Dermis microvascular lymphatic vessel endothelial cell (primary cell): ENCODE results near the gene TYMP. TPM values are rescaled to one million over a fixed set of nuclear protein-coding genes. Genes with fewer than 3 reads are reported as not detected.

Source experiments
- DNase-seq, 2 donors: peaks; one replicate each; pipeline versions ENCODE4 v3.0.0 to v3.0.0-alpha.2; 2010; ENCODE audit warnings: low read depth in 2 of 2
- total RNA-seq: library from RNA; depleted of rRNA; stranded (reverse); fragments of >200 nt; gene quantifications from 2 replicates; pipeline ENCODE4 v1.2.1, GENCODE V29; 2014

The TYMP gene
- total RNA-seq, 1 donor from 2014 or later: 11.9 TPM

GRCh38 chr22:50563413-50564160 lies 33.8 kb upstream of the TYMP start:
- no peak for DNase-seq

DNA sequence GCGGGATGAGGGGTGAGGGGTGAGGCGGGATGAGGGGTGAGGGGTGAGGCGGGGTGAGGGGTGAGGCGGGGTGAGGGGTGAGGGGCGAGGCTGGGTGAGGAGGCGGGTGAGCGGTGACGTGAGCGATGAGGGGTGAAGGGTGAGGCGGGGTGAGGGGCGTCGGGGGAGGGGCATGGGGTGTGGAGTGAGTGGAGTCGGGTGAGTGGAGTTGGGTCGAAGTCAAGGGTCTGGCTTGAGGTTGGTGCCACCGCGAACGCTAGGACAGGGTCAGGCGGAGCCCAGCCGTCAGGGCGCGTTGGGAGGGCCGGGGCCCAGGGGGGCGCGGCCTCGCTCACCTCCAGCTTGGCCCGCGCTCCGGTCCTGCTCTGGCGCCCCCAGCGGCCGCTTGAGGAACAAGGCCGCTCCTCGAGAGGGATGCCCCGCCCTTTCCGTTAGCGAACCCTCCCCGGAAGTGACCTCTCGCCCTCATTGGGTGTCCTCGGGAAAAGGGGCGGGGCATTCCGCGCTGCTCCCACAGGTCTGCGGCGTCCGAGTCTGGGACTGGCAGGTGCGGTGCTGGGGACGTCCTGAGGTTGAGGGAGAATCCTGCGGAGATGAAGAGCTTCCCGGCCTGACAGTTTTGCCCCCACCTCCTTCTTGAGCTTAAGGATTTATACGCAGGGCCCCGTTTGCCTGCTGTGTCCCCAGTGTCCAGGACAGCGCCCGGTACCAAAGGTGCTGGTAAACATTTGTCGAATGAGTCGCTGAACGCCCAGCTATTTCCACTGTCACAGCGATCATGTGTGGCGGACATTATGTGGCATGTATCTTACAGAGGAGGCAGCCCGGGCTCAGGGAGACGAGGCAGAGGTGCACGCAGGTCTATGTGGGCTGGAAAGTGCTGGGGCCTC lies 33.0 kb upstream of the TYMP start, which contains the start of gene SYCE3:
Gene SYCE3, minus strand, starts transcription at position 397 of the 890 bp plus-strand sequence. CDS start 6,514 bp downstream, outside the sequence.
- peak; percentile 50 to 75 for DNase-seq

- DNase-seq: no peak
Measured at GRCh38 chr22:50561401-50562358, 31.9 kb upstream of the TYMP start.

DNA sequence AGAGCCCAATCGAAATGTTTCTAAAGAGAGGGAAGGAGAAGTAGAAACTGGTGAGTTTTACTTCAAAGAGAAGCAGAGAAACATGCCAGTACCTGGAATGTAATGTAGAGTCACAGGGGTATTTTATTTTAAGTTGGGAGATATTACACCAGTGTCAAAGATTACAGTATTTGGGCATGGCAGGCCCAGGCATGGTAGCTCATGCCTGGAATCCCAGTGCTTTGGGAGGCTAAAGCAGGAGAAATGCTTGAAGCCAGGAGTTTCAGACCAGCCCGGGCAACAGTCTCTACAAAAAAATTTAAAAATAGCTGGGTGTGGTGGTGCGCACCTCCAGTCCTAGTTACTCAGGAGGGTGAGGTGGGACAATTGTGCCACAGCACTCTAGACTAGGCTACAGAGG lies 30.2 kb upstream of the TYMP start:
- DNase-seq: no peak

- DNase-seq: no peak
Measured at GRCh38 chr22:50556703-50557102, 26.9 kb upstream of the TYMP start.

DNA sequence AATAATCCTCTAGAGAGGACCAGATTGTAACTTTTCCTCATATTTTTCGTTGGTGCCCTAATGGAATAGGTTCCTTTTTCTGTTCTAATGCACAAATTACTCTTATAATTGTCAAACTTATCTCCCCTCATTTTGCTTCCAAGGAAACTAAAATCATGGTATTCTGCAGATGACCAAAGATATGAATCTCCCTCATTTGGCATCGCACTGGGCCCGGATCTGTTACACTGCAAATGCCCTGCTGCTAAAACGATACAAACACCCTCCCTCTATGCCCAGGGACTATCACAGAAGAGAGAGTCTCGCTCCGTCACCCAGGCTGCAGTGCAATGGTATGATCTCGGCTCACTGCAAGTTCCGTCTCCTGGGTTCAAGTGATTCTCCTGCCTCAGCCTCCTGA lies 23.5 kb upstream of the TYMP start:
- no peak for DNase-seq

DNA sequence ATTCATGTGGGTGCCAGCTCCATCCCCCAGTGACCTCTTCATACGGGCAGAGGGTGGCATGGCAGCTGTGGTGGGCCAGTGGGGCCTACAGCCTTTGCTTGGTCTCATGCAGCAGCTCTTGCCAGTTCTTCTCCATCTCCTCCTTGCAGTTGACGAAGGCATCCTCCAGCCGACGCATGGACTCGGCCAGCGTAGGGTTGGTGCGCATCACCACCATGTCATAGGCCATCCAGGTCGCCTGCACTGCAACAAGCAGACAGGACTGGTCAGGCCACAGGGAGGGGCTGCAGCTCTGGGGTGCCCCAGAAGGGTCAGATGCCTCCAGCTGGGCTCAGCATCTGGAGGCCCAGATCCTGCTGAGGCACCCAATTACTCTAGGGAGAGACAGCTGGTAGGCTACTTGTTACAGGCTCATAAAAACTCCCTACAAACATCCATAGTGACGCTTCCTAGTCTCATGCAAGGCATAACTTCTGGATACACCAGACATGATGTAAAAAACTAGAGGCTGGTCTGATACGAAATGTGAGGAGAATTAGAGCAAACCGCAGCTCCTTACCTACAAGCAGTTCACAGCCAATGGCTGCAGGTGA lies 21.4 kb upstream of the TYMP start:
- no peak for DNase-seq

DNA sequence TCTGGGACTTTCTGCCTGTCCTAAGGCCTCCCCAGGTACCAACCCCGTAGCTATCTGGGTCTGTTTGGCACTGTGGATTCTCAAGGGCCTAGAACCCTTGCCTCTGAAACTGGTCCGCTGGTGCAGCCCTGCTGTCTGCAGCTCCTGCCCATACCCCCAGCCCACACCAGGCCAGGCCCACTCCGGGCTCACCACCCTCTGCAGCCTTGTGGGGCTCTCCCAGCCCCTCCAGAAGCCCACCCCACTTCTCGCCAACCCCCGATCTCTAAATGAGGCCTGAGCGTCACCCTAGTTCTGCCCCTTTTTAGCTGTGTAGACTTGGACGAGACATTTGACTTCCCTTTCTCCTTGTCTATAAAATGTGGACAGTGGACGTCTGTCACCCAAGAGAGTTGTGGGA lies 20.6 kb upstream of the TYMP start:
- DNase-seq: no peak

GRCh38 chr22:50548921-50549790 lies 19.3 kb upstream of the TYMP start:
- no peak for DNase-seq

GRCh38 chr22:50548040-50548920 lies 18.5 kb upstream of the TYMP start:
- no peak for DNase-seq

DNA sequence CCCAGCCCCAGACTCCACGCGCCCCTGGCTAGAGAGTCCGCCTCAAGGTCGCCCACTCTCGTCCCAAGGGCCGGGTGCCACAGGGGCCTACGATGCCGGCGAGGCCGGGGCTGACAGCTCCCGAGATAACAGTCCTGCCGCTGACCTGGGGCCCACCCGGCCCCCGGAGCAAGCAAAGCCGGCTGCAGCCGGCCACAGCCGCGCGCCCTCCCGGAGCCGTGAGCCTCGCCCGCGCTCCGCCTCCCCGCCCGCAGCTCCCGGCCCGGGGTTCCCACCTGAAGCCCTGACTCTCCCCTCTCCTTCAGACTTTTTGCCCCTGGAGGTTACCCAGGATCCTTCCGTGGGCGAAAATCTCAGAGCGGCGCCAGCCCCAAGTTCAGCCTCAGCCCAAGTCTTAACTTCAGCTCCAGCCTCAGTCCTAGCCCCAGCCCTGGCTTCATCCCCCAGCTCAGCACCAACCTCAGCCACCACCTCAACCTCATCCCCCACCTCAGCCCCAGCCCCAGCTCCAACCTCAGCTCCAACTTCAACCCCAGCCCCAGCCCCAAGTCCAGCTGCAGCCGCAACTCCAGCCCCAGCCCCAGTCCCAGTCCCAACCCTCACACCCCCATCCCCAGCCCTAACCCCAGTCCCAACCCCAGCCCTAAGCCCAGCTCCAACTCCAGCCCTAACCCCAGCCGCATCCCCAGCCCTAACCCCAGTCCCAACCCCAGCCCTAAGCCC lies 17.6 kb upstream of the TYMP start:
- DNase-seq: no peak

- no peak for DNase-seq
Measured at GRCh38 chr22:50546326-50547262, 16.8 kb upstream of the TYMP start.

DNA sequence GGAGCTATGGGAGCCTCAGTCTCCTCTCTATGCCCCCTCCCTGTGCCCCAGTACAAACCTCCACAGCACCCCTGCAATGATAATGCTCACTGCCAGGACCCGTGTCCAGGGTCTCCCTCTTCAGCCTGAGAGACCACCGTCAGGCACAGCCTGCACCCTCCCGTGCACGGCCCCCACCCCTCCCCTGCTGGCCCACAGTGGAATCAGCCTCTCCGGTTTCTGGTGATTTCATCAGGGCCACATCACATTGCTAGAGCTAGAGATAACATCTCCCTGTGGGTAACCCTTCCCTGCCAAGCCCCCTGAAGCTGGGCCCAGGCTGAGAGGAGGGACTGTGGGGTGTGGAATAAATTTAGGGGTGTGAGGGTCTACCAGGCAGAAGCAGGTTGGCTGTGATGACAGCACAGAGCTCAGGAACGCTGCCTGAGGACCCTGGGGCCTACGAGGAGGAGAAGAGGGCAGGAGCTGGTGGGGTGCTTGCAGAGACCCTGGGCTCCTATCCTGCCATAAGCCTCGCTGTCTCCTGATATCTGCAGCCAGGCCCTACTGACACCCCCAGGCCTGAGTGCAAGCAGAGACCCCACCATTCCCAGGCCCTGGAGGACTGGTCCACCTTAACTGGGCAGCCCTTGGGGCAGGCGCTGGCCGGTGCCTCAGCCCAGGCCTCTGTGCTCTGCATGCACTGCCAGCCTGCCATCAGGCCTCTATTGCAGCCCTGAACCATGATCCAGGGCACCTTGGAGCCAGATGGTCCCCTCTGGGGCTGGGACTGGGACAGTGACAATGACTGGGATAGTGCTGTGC lies 15.9 kb upstream of the TYMP start, which contains the start of gene KLHDC7B:
Gene KLHDC7B, plus strand, starts transcription at position 378 of the 804 bp plus-strand sequence. Its CDS starts 345 bp downstream, at position 723.
- no peak for DNase-seq

DNA sequence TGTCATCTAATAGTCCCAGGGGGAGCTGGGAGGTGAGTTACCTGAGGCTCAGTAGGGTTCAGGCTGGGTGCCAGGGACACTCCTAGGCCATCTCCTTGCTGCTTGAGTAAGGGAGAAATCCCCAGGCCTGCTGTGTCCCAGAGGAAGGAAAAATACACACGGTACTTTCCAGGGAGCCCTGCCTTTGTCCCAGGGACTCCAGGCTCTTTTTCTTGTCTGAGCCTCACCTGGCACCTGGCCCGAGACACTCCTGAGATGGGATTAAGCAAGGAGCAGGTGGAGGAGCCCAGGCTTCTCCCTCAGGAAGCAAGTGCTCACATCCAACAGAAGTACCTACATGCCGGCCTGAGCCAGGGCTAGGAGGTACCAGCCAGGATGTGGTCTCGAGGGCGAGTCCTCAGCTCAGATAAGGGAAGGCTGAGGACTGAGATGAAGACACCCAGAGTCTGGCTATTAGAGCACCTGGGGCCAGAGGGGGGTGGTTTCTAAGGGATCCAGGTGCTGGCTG lies 15.0 kb upstream of the TYMP start:
- DNase-seq: no peak

DNA sequence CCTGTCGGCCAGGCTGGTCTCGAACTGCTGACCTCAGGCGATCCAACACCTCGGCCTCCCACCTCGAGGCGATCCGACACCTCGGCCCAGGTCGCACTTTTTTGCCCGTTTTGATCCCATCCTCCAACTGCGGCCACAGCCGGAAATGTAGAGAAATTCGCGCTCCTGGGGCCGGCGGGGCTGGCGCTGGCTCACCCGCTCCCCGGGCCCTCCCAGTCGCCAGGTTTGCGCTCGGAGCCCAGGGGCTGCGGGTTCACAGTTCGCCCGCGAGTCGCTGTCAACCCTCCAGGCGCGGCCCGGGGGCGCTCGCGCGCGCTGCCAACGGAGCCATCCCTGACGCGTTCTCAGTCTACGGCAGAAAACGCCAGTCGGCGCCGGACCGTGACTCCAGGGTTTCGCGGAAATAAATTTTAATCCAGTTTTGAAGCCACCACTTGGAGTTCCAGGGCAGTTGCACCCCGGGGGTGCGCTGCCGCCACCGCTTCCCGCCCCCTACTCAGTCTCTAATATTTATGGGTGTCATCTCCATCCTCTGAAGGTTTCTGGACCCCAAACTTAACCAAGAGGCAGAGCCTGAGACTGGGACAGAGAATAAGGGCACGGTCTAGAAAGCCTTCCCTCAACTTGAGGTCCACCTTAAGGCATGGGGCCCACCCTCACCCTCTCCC lies 14.4 kb upstream of the TYMP start:
- DNase-seq: peak in 1 of 2 donors; percentile 72
